ENCODE measurements around the gene LRFN5. TPM values are rescaled to one million over a fixed set of nuclear protein-coding genes. Genes with fewer than 3 reads are reported as not detected.

Gene LRFN5
- total RNA-seq, 2 donors from 2014 or later: 0.26 to 0.39 TPM

DNA sequence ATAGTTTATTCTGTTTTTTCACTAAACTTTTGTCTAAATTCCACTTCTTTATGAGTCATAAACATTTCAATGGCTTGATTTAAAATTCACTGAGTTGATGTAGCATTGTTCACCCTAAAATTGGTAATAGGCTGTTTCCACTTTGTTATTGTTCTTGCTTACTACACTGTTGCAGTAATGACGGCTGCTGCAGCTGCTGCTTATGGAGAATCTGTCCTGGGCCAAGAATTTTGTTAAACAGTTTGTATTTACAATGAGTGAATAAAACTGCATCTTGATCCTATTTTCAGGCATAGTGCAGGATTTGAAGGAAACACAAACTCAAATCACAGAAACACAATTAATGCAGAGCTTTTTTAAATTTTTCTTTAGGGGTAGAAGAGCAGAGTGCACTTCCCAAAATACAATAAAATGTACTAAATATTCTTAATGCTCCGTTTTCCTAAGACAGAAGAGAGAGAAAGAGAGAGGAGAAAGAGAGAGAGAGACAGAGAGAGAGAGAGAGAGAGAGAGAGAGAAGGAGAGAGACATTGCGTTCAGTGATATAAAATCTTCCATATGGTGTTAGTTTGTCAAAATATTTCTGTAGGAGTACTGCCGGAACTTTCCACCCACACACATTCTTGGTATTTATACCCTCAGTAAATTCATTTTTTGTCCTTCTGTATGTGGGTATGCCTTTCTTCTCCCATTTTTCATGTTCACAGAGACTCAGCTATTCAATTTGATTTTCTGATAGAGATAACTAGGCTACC lies 266.4 kb downstream of the LRFN5 start:
- Histone ChIP-seq H3K36me3 (no peaks in the 10 kb centered on the region), H3K4me1 (no peaks in the 10 kb centered on the region), H3K4me3 (no peak overlapping the region), H3K27me3 (no peaks in the 10 kb centered on the region), H3K27ac (no peak overlapping the region), H3K9me3 (no peaks in the 10 kb centered on the region)
- TF ChIP-seq, protein P1, sequence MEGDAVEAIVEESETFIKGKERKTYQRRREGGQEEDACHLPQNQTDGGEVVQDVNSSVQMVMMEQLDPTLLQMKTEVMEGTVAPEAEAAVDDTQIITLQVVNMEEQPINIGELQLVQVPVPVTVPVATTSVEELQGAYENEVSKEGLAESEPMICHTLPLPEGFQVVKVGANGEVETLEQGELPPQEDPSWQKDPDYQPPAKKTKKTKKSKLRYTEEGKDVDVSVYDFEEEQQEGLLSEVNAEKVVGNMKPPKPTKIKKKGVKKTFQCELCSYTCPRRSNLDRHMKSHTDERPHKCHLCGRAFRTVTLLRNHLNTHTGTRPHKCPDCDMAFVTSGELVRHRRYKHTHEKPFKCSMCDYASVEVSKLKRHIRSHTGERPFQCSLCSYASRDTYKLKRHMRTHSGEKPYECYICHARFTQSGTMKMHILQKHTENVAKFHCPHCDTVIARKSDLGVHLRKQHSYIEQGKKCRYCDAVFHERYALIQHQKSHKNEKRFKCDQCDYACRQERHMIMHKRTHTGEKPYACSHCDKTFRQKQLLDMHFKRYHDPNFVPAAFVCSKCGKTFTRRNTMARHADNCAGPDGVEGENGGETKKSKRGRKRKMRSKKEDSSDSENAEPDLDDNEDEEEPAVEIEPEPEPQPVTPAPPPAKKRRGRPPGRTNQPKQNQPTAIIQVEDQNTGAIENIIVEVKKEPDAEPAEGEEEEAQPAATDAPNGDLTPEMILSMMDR (IDR thresholded peaks at IDR 0.05): no peak
- no peak for DNase-seq (ENCODE audit: low spot score)

DNA sequence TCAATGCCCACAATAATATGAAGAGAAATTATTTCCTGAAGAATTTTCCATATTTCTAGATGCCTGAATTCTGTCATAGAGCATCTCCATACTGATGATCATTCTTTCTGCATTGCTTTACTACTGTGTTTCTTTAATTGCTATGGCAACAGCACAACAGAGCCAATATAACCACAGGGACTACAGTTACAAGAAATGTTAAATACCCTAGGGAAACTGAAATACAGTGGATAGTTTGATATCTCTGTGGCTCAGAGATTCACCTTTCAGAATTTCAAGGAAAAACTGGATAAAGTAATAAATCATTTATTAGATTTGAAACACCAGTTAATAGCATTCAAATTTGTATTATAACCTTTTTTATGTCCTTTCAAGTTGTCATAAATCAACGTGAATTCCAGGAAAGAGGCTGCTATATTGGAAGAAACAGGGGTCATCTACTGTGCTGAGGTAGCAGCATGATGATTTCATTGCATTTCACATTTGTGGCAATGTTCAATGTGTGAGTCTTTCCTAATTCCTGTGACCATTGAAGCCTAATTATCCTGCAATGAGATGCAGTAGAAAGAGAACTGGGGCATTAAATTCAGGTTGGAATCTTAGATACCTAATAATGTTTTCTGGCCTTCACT lies 267.1 kb downstream of the LRFN5 start:
- H3K4me3 ChIP-seq: no peak overlapping the region
- H3K36me3 ChIP-seq: no peaks in the 10 kb centered on the region
- no peaks in the 10 kb centered on the region for H3K27me3 ChIP-seq
- TF ChIP-seq, protein P1 (IDR thresholded peaks at IDR 0.05): no peak
- H3K4me1 ChIP-seq: no peaks in the 10 kb centered on the region
- H3K9me3 ChIP-seq: no peaks in the 10 kb centered on the region
- no peak for DNase-seq (ENCODE audit: low spot score)
- no peak overlapping the region for H3K27ac ChIP-seq

DNA sequence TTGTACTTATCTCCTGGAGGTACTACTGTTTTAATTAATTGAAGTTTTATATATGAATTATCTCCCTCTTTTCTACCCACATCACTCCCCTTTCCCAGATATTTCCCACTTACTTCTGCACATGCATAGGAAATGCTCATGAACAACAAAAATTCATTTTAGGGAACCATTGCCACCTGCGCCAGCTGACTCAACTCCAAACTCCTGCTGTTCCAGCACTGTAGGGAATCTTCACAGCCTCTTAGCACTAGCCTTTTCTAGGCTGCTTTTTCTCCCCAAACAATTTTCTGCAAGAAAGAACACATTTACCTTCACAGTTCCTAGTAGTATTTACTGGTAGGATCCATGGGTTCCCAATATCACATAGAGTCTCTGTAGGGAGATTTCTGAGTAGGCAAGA lies 268.4 kb downstream of the LRFN5 start:
- DNase-seq (ENCODE audit: low spot score): no peak
- TF ChIP-seq, protein P1 (IDR thresholded peaks at IDR 0.05): no peak
- Histone ChIP-seq H3K27me3 (no peaks in the 10 kb centered on the region), H3K9me3 (no peaks in the 10 kb centered on the region), H3K4me1 (no peaks in the 10 kb centered on the region), H3K36me3 (no peaks in the 10 kb centered on the region), H3K4me3 (no peak overlapping the region), H3K27ac (no peak overlapping the region)

DNA sequence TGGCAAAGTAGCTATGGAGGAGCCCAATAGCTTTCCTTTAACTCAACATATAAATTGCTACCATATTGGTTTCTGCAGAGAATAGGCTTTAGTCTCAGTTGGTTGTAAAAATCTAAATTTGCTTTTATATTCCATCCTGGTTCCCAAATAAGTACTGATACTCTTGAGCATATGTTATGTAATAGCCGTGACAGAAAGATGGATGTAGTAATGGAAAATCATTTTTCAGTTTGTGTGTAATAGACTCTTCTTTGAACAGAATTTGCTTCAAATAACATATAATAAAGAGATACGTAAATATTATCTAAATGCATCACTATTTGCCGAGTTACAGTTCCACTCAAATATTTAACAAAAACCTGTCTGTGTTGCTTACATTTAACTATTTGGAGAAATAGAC lies 271.6 kb downstream of the LRFN5 start:
- TF ChIP-seq, protein P1 (IDR thresholded peaks at IDR 0.05): no peak
- Histone ChIP-seq H3K4me3 (no peak overlapping the region), H3K27ac (no peak overlapping the region), H3K27me3 (no peaks in the 10 kb centered on the region), H3K36me3 (no peaks in the 10 kb centered on the region), H3K4me1 (no peaks in the 10 kb centered on the region), H3K9me3 (no peaks in the 10 kb centered on the region)
- no peak for DNase-seq (ENCODE audit: low spot score)

DNA sequence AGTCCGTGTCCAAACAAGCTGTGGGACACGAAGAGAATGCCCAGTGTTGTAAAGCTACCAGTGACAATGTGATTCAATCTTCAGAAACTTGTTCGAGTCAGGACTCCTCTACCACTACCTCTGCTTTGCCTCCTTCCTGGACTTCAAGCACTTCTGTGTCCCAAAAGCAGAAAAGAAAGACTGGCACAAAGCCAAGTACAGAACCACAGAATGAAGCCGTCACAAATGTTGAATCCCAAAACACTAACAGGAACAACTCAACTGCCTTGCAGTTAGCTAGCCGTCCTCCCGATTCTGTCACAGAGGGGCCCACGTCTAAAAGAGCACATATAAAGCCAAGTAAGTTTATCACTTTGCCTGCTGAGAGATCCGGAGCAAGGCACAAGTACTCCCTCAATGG lies 284.9 kb downstream of the LRFN5 start:
- TF ChIP-seq, protein P1 (IDR thresholded peaks at IDR 0.05): no peak
- Histone ChIP-seq H3K27ac (no peak overlapping the region), H3K27me3 (no peaks in the 10 kb centered on the region), H3K36me3 (no peaks in the 10 kb centered on the region), H3K9me3 (no peaks in the 10 kb centered on the region), H3K4me1 (no peaks in the 10 kb centered on the region), H3K4me3 (no peak overlapping the region)
- no peak for DNase-seq (ENCODE audit: low spot score)
